Upper lobe of left lung (tissue), 6 donors: ENCODE results near the gene TRPC1. TPM values are rescaled to one million over a fixed set of nuclear protein-coding genes. Genes with fewer than 3 reads are reported as not detected.

ENCODE experiments used
- ATAC-seq, 2 donors: fragments of 200-7000 bp; cut with Tn5 transposase; one replicate each; pipeline ENCODE4 v1.9.1; 2022; ENCODE audit warnings: mild to moderate bottlenecking in 2 of 2, moderate library complexity in 2 of 2; ENCODE audit not compliant: low FRiP score in 2 of 2
- DNase-seq, 2 donors: peaks; one replicate each; pipeline ENCODE4 v3.0.0-alpha.2; 2019 to 2020
- H3K27ac ChIP-seq, 4 donors: fragments of 200-600 bp; sonication (generic); one replicate each; pipeline ENCODE4 v1.5.1; 2016 to 2019
- H3K27me3 ChIP-seq, 4 donors: fragments of 200-600 bp; sonication (generic); one replicate each; pipeline ENCODE4 v1.5.1; 2017 to 2019
- H3K36me3 ChIP-seq, 4 donors: fragments of 200-600 bp; sonication (generic); one replicate each; pipeline ENCODE4 v1.5.1; 2016 to 2019
- H3K4me1 ChIP-seq, 4 donors: fragments of 200-600 bp; sonication (generic); one replicate each; pipeline ENCODE4 v1.5.1; 2018 to 2019
- H3K4me3 ChIP-seq, 4 donors: fragments of 200-600 bp; sonication (generic); one replicate each; pipeline ENCODE4 v1.5.1; 2017 to 2019; ENCODE audit warnings: mild to moderate bottlenecking in 2 of 4, moderate library complexity in 1 of 4
- H3K9me3 ChIP-seq, 4 donors: fragments of 200-600 bp; sonication (generic); one replicate each; pipeline ENCODE4 v1.5.1; 2018 to 2019
- EP300 ChIP-seq, 4 donors: sonication (generic); formaldehyde crosslinking; IDR thresholded peaks; one replicate each; pipeline ENCODE4 v1.5.1; 2017; ENCODE audit warnings: antibody characterized with exemption in 4 of 4, control low read depth in 2 of 4
- POLR2A ChIP-seq, 4 donors: fragments of 450-650 bp; IDR thresholded peaks; one replicate each; pipeline ENCODE4 v1.5.1; 2016 to 2017; ENCODE audit warnings: antibody characterized with exemption in 4 of 4, mild to moderate bottlenecking in 2 of 4
- POLR2AphosphoS5 ChIP-seq, 2 donors: sonication (generic); formaldehyde crosslinking; IDR thresholded peaks; one replicate each; pipeline ENCODE4 v1.5.1; 2017; ENCODE audit warnings: antibody characterized with exemption in 2 of 2
- WGBS, 2 donors: methylation state at CpG; one replicate each; pipeline ENCODE4 v1.1.5; 2017 to 2018; 5-methylcytosine and 5-hydroxymethylcytosine counted together
- total RNA-seq, 6 donors: library from RNA; depleted of rRNA in 4 of 6; stranded (reverse); fragments of >200 nt in 4 of 6; gene quantifications; one replicate each; pipeline versions ENCODE4 v1.1.0 to v1.2.1, GENCODE V29; 2016 to 2021
- TF ChIP-seq, protein P1 (sequence below), 6 experiments: fragments of 450-650 bp in 4 of 6; fragments of 200-600 bp in 2 of 6; sonication (generic) in 2 of 6; IDR thresholded peaks; one replicate each; pipeline ENCODE4 v1.5.1; 2016 to 2019; ENCODE audit warnings: antibody characterized with exemption in 6 of 6
- donor health status: DM: no; HTN: no; CAD: no; lungs with moderate emphysema.
- donor health status: DM: no; HTN: yes; CAD: no; lungs with severe emphysema.

TRPC1 gene
- total RNA-seq, 6 donors from 2014 or later: 1.7 to 10.5 (median 5.4) TPM

DNA sequence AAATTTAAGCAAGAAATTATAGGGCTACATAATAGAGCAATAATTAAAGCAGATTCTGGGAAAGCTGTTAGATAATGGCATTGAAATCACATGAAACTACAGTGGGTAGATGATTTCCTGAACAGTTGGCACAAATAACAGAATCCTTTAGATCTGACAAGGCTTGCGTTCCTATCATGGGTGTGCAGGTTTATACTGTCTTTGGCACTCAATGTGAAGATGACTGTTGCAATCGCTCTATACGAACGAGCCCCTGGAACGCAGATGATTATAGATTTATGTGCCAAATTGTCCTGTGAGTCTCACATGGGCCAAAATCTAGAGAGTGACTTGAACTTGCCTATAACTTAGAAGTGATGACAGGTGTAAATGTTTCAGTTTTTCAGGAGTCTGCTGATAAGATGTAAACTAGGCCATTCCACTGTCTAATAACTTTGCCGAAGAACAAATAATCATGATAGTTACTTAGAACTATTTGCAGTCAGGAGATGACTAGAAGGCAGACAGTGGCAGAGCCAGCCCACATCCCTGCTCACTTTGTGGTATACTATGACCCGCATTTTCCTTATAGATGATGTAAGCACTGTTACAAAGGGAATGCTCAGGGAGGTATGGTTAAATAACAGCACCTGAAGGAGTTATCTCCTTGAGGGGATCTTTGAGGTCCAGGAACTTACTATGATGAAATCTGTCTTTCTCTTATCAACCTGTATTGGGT lies 30.5 kb upstream of the TRPC1 start:
- H3K27me3 ChIP-seq: no peaks in the 10 kb centered on the region
- no peak overlapping the region for H3K27ac ChIP-seq
- H3K4me3 ChIP-seq: no peak overlapping the region
- TF ChIP-seq POLR2A (IDR thresholded peaks at IDR 0.05): no peak
- no peak for TF ChIP-seq EP300 (IDR thresholded peaks at IDR 0.05)
- TF ChIP-seq, protein P1, sequence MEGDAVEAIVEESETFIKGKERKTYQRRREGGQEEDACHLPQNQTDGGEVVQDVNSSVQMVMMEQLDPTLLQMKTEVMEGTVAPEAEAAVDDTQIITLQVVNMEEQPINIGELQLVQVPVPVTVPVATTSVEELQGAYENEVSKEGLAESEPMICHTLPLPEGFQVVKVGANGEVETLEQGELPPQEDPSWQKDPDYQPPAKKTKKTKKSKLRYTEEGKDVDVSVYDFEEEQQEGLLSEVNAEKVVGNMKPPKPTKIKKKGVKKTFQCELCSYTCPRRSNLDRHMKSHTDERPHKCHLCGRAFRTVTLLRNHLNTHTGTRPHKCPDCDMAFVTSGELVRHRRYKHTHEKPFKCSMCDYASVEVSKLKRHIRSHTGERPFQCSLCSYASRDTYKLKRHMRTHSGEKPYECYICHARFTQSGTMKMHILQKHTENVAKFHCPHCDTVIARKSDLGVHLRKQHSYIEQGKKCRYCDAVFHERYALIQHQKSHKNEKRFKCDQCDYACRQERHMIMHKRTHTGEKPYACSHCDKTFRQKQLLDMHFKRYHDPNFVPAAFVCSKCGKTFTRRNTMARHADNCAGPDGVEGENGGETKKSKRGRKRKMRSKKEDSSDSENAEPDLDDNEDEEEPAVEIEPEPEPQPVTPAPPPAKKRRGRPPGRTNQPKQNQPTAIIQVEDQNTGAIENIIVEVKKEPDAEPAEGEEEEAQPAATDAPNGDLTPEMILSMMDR (IDR thresholded peaks at IDR 0.05): no peak
- no peak for TF ChIP-seq POLR2AphosphoS5 (IDR thresholded peaks at IDR 0.05)
- no peak for ATAC-seq
- H3K4me1 ChIP-seq: no peaks in the 10 kb centered on the region
- no peaks in the 10 kb centered on the region for H3K9me3 ChIP-seq
- 67 to 85% methylated on average over 7 of the region's 7 CpGs for WGBS, 2 donors
- H3K36me3 ChIP-seq: no peaks in the 10 kb centered on the region
- no peak for DNase-seq

DNA sequence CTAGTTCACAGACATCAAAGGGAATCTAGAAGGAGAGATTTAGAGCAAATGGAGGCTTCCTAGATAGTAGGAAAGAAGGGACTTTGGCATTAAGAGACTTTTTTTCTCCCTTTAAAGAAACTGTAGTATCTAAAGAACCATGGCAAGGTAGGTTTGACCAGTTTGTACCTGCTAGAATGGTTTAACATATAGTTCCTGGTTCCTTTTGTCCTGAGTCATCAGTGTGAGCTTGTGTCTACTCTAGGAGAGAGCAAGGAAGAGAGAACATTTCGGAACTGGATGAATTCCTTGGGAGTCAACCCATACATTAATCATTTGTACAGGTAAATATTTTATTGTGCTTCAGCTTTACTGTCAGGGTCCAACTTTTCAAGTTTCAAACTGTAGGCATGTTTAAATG lies 29.6 kb upstream of the TRPC1 start:
- no peak for DNase-seq
- 92 to 100% methylated on average over 1 of the region's 1 CpG for WGBS, 2 donors
- TF ChIP-seq, protein P1 (IDR thresholded peaks at IDR 0.05): no peak
- TF ChIP-seq POLR2A (IDR thresholded peaks at IDR 0.05) (no peak), EP300 (IDR thresholded peaks at IDR 0.05) (no peak), POLR2AphosphoS5 (IDR thresholded peaks at IDR 0.05) (no peak)

DNA sequence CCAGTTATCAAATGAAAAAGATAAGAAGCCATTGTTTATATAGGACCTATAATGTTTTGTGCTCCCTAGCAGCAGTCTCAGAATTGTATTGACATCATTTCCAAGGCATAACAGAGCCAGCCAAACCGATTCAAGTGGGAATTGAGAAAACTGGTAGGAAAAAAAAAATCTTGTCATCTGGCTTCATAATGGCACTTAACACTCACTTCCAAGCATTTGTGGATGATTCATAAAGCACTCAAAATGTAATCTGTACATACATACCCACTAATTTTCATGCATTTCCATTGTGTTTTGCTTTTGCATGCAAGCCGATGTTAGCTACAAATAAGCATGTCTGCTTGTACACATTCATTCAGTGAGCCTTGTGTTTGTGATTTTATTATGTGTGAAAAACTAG lies 18.6 kb upstream of the TRPC1 start:
- DNase-seq: no peak
- H3K4me1 ChIP-seq: no peaks in the 10 kb centered on the region
- TF ChIP-seq, protein P1 (IDR thresholded peaks at IDR 0.05): no peak
- TF ChIP-seq EP300 (IDR thresholded peaks at IDR 0.05): no peak
- TF ChIP-seq POLR2AphosphoS5 (IDR thresholded peaks at IDR 0.05): no peak
- TF ChIP-seq POLR2A (IDR thresholded peaks at IDR 0.05): no peak

More for the DNA sequence above, 29.6 kb upstream of the TRPC1 start:
- Histone ChIP-seq H3K4me1 (no peaks in the 10 kb centered on the region), H3K36me3 (no peaks in the 10 kb centered on the region), H3K27me3 (no peaks in the 10 kb centered on the region), H3K27ac (no peak overlapping the region), H3K4me3 (no peak overlapping the region), H3K9me3 (no peaks in the 10 kb centered on the region)
- no peak for ATAC-seq

DNA sequence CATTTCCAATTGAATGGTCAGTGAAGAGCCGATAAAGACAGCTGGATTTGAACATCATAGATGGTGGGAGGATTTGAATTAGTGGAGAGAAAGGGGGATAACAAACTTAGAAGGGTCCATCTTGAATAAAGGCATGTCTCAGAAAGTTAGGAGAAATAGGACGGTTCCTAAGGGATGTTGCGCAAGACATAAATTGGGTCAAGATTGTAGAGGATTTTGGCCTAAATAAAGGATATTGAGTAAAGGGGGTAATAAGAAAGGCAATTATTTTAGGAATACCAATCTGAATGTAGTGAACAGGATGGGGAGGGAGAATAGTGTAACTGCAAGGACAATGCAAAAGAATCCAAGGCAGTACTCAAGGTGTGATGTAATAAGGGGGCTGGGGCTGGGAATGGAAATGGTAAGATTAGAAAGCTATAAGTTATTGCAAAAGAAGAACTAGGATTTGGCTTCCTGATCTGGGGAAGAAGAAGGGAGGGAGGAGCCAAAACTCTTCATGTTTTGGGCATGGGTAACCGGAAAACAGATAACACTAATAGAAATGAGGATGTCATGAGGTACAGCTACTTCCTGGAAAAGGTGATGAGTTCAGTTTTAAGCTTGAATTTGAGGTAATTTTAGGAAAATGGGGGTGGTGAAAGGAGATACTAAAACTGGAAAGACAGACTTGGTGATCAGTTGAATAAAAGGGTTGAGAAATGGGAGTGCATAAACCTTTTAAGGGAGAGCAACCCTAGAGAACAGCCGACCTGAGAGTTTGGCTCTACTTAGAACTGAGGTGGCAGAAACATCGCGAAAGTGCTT lies 17.3 kb upstream of the TRPC1 start:
- H3K27ac ChIP-seq: no peak overlapping the region
- no peaks in the 10 kb centered on the region for H3K4me1 ChIP-seq
- DNase-seq (no peak), ATAC-seq (no peak)
- WGBS, 2 donors: 84 to 88% methylated on average over 7 of the region's 7 CpGs
- no peak overlapping the region for H3K4me3 ChIP-seq
- H3K36me3 ChIP-seq: no peaks in the 10 kb centered on the region
- TF ChIP-seq POLR2A (IDR thresholded peaks at IDR 0.05) (no peak), EP300 (IDR thresholded peaks at IDR 0.05) (no peak), POLR2AphosphoS5 (IDR thresholded peaks at IDR 0.05) (no peak)
- TF ChIP-seq, protein P1 (IDR thresholded peaks at IDR 0.05): no peak
- H3K27me3 ChIP-seq: no peaks in the 10 kb centered on the region
- H3K9me3 ChIP-seq: no peaks in the 10 kb centered on the region

More for the DNA sequence above, 18.6 kb upstream of the TRPC1 start:
- ATAC-seq: no peak
- no peak overlapping the region for H3K27ac ChIP-seq
- H3K9me3 ChIP-seq: no peaks in the 10 kb centered on the region
- WGBS, 2 donors: 60 to 62% methylated on average over 2 of the region's 2 CpGs
- no peaks in the 10 kb centered on the region for H3K27me3 ChIP-seq
- H3K36me3 ChIP-seq: no peaks in the 10 kb centered on the region
- H3K4me3 ChIP-seq: no peak overlapping the region
